A549 (cell line): ENCODE results near the gene MTTP. TPM values are rescaled to one million over a fixed set of nuclear protein-coding genes. Genes with fewer than 3 reads are reported as not detected.
A peak's percentile ranks its signal among the peaks of the same experiment; 100 is the strongest.

Source experiments
- ATAC-seq, 2 experiments: fragments of 200-7000 bp in 1 of 2; fragments of >200 bp in 1 of 2; cut with Nextera tagmentation in 1 of 2; cut with Tn5 transposase in 1 of 2; 3 replicates each; pipeline versions ENCODE4 v1.8.0 to v1.9.1; 2018 to 2020; ENCODE audit warnings: mild to moderate bottlenecking in 1 of 2, moderate library complexity in 1 of 2
- CTCF ChIA-PET: fragments of 300-600 bp; sonication (Branson Sonifier 250); formaldehyde crosslinking; extraction: SDS; loops from one replicate; lab custom pipeline; 2021; ENCODE audit warnings: antibody characterized with exemption, inconsistent platforms; lab: Yijun Ruan, JAX
- POLR2A ChIA-PET: fragments of 350-600 bp; formaldehyde crosslinking; extraction: SDS; loops from one replicate; lab custom pipeline; 2021; ENCODE audit warnings: antibody characterized with exemption, inconsistent platforms; lab: Yijun Ruan, JAX
- DNase-seq, 2 experiments: peaks; one replicate each; pipeline versions ENCODE4 v3.0.0 to v3.0.0-alpha.2; 2011 to 2016; ENCODE audit warnings: low read depth in 1 of 2, low spot score in 1 of 2
- FAIRE-seq: peaks from 2 replicates; lab custom pipeline; 2011; peaks lifted over from hg19 to GRCh38; lab: Jason Lieb, UNC
- H3K27ac ChIP-seq, 2 experiments: fragments of >200 bp; sonication (Bioruptor Twin); formaldehyde crosslinking; 3 replicates each; pipeline ENCODE4 v1.5.1; 2016 to 2017
- H3K4me1 ChIP-seq: fragments of >200 bp; sonication (Bioruptor Twin); formaldehyde crosslinking; 3 replicates; pipeline ENCODE4 v1.6.1; 2016
- H3K4me2 ChIP-seq: fragments of >200 bp; sonication (Bioruptor Twin); formaldehyde crosslinking; 3 replicates; pipeline ENCODE4 v1.6.1; 2016
- H3K4me3 ChIP-seq: fragments of >200 bp; sonication (Bioruptor Twin); formaldehyde crosslinking; 3 replicates; pipeline ENCODE4 v1.5.1; 2016
- H3K9me3 ChIP-seq: fragments of >200 bp; sonication (Bioruptor Twin); formaldehyde crosslinking; 3 replicates; pipeline ENCODE4 v1.6.1; 2016
- ATOH8 ChIP-seq: fragments of 250-450 bp; sonication (Bioruptor Pico); IDR thresholded peaks from 2 replicates; pipeline ENCODE4 v1.5.0; 2020; ENCODE audit warnings: low read depth, mild to moderate bottlenecking, moderate library complexity
- BHLHE40 ChIP-seq: IDR thresholded peaks from 2 replicates; pipeline ENCODE4 v1.6.1; 2012; ENCODE audit warnings: low read depth, low read length, inconsistent platforms
- CBX8 ChIP-seq: fragments of 200-600 bp; sonication (generic); IDR thresholded peaks from 2 replicates; pipeline ENCODE4 v1.6.1; 2016
- CEBPB ChIP-seq, 2 experiments: fragments of >200 bp in 1 of 2; sonication (Bioruptor Twin) in 1 of 2; formaldehyde crosslinking in 1 of 2; IDR thresholded peaks; 2 replicates each; pipeline ENCODE4 v1.6.1; 2012 to 2016
- CHD4 ChIP-seq: fragments of 200-600 bp; sonication (generic); IDR thresholded peaks from 2 replicates; pipeline ENCODE4 v1.6.1; 2016; ENCODE audit warnings: antibody characterized with exemption, mild to moderate bottlenecking, borderline replicate concordance
- E2F6 ChIP-seq: IDR thresholded peaks from 2 replicates; pipeline ENCODE4 v1.6.1; 2012; ENCODE audit warnings: low read depth, borderline replicate concordance
- FOSL2 ChIP-seq, 2 experiments: fragments of 450-650 bp in 1 of 2; fragments of >200 bp in 1 of 2; sonication (Bioruptor Twin) in 1 of 2; formaldehyde crosslinking; IDR thresholded peaks; 2 replicates each; pipeline versions ENCODE4 v1.5.0 to v1.6.1; 2016 to 2020; ENCODE audit warnings: mild to moderate bottlenecking in 1 of 2, moderate library complexity in 1 of 2
- FOXS1 ChIP-seq: fragments of 250-450 bp; sonication (Bioruptor Pico); IDR thresholded peaks from 2 replicates; pipeline ENCODE4 v1.5.0; 2020; ENCODE audit warnings: mild to moderate bottlenecking, moderate library complexity
- GATA3 ChIP-seq: IDR thresholded peaks from 2 replicates; pipeline ENCODE4 v1.6.1; 2012; ENCODE audit warnings: borderline replicate concordance
- HEYL ChIP-seq: fragments of 250-450 bp; sonication (Bioruptor Pico); IDR thresholded peaks from 2 replicates; pipeline ENCODE4 v1.8.0; 2021; ENCODE audit warnings: mild to moderate bottlenecking, moderate library complexity
- JUN ChIP-seq, 2 experiments: fragments of >200 bp; sonication (Bioruptor Twin); formaldehyde crosslinking; IDR thresholded peaks; 2 replicates in 1 of 2; 3 replicates in 1 of 2; pipeline ENCODE4 v1.6.1; 2016 to 2017
- KDM1A ChIP-seq: fragments of 200-600 bp; sonication (generic); IDR thresholded peaks from 2 replicates; pipeline ENCODE4 v1.6.1; 2016; ENCODE audit warnings: low read depth, mild to moderate bottlenecking
- MAX ChIP-seq: IDR thresholded peaks from 2 replicates; pipeline ENCODE4 v1.6.1; 2012
- MYC ChIP-seq: IDR thresholded peaks from 2 replicates; pipeline ENCODE4 v1.6.1; 2012; ENCODE audit warnings: mild to moderate bottlenecking, inconsistent platforms, low read length, improper control_type of control experiment, borderline replicate concordance
- NFE2L2 ChIP-seq: fragments of 150-350 bp; conservative IDR thresholded peaks from 2 replicates; pipeline ENCODE4 v1.6.1; 2014; ENCODE audit warnings: low read length
- PHF8 ChIP-seq: fragments of 200-600 bp; sonication (generic); IDR thresholded peaks from 2 replicates; pipeline ENCODE4 v1.6.1; 2016; ENCODE audit warnings: low read depth, mild to moderate bottlenecking, antibody characterized with exemption, moderate library complexity, borderline replicate concordance
- POLR2A ChIP-seq: IDR thresholded peaks from 2 replicates; pipeline ENCODE4 v1.6.1; 2012; ENCODE audit warnings: mild to moderate bottlenecking, low read length
- POLR2AphosphoS2 ChIP-seq: conservative IDR thresholded peaks from 2 replicates; pipeline ENCODE4 v1.6.1; 2012; ENCODE audit warnings: low read length, improper control_type of control experiment, inconsistent platforms
- RAD21 ChIP-seq, 2 experiments: fragments of >200 bp in 1 of 2; sonication (Bioruptor Twin) in 1 of 2; formaldehyde crosslinking in 1 of 2; IDR thresholded peaks in 1 of 2; conservative IDR thresholded peaks in 1 of 2; 2 replicates in 1 of 2; 3 replicates in 1 of 2; pipeline ENCODE4 v1.6.1; 2012 to 2018; ENCODE audit warnings: inconsistent platforms in 1 of 2
- RCOR1 ChIP-seq: fragments of 150-350 bp; IDR thresholded peaks from 2 replicates; pipeline ENCODE4 v1.6.1; 2014; ENCODE audit warnings: antibody characterized with exemption, low read length, low read depth
- SREBF2 ChIP-seq: fragments of 450-650 bp; IDR thresholded peaks from 2 replicates; pipeline ENCODE4 v1.6.1; 2014; ENCODE audit warnings: mild to moderate bottlenecking, moderate library complexity
- ZFP36 ChIP-seq: fragments of 450-650 bp; IDR thresholded peaks from 2 replicates; pipeline ENCODE4 v1.6.1; 2014; ENCODE audit warnings: borderline replicate concordance; ENCODE audit not compliant: partially characterized antibody
- ZNF302 ChIP-seq: fragments of 250-450 bp; sonication (Bioruptor Pico); IDR thresholded peaks from 2 replicates; pipeline ENCODE4 v1.9.0; 2021; ENCODE audit warnings: inconsistent platforms, mild to moderate bottlenecking, moderate library complexity
- WGBS: methylation state at CpG from one replicate; pipeline ENCODE4 v1.1.6; 2017; ENCODE audit errors: missing lambda C conversion rate; 5-methylcytosine and 5-hydroxymethylcytosine counted together
- polyA plus RNA-seq, 4 experiments: library from polyadenylated mRNA; depleted of rRNA in 3 of 4; stranded (reverse); fragments of >200 nt; fragmentation: RNase III in 1 of 4; extraction: RNeasy Plus Mini Kit Qiagen cat#74134 plus additional on column Dnase treatment in 1 of 4; gene quantifications; 2 replicates in 3 of 4; 3 replicates in 1 of 4; pipeline ENCODE4 v1.2.3, GENCODE V29; 2011 to 2017

Gene MTTP
- polyA plus RNA-seq, 2 of the 4 experiments (the other 2 are of a cell fraction) = 0.03 TPM; not detected in 1

- POLR2A ChIA-PET = no interaction called here
- H3K27ac ChIP-seq = no peak overlapping the region
- FAIRE-seq = no peak
- CTCF ChIA-PET = interaction anchor here (2.7 kb wide), 1 partner anchor 256 kb away, joined by 6 read pairs; no protein-coding TSS in a partner anchor
- TF ChIP-seq ATOH8 (CRISPR knock-in tag) = no peak
- no peak overlapping the region for H3K4me2 ChIP-seq
- no peak for ATAC-seq
- H3K9me3 ChIP-seq = no peaks in the 10 kb centered on the region
- 94% methylated on average over 2 of the region's 2 CpGs for WGBS
- no peak for DNase-seq
- H3K4me1 ChIP-seq = no peaks in the 10 kb centered on the region
- H3K4me3 ChIP-seq = no peak overlapping the region
Observed at GRCh38 chr4:99552872-99553271, 21.8 kb upstream of the MTTP start.

- Histone ChIP-seq H3K4me2 (peak within 1 kb of the TSS; percentile 81), H3K27ac (peak within 1 kb of the TSS; percentile 92 to 95), H3K4me1 (0 out of 3 replicates have a peak, but pooled peaks cover 4% of the 10 kb centered on the region), H3K9me3 (no peaks in the 10 kb centered on the region), H3K4me3 (peak within 1 kb of the TSS; percentile 76)
- WGBS = 2% methylated on average over 36 of the region's 48 CpGs
- peak; percentile 98 to 99 for ATAC-seq
- ChIA-PET POLR2A (interaction anchor here (0.8 to 1.3 kb wide), 10 partner anchors 16 to 634 kb away, joined by 3 to 15 read pairs (median 4); partner anchors contain the start of genes DNAJB14 and LAMTOR3), CTCF (interaction anchor here (1.0 to 3.1 kb wide), 5 partner anchors 12 to 435 kb away, joined by 3 to 33 read pairs (median 3); no protein-coding TSS in a partner anchor)
- peak; percentile 70 to 96 for DNase-seq
- TF ChIP-seq MAX (peak; percentile 66), FOXS1 (CRISPR knock-in tag) (no peak), POLR2A (peak; percentile 22; the same call in 1 of the 2 replicates), CEBPB (IDR thresholded peaks at IDR 0.05) (peak in 1 of 2 experiments; percentile 25; a peak in 1 of 4 replicates), SREBF2 (no peak), JUN (IDR thresholded peaks at IDR 0.05) (peak in 1 of 2 experiments; percentile 44; a peak in 3 of 5 replicates), MYC (peak; percentile 76), PHF8 (peak; percentile 65; the same call in 1 of the 2 replicates)
- no peak for FAIRE-seq
Observed at GRCh38 chr4:99563310-99564186, 11.1 kb upstream of the MTTP start, which contains the start of gene TRMT10A. TSS of gene TRMT10A (minus strand) at chr4:99564039. CDS start at chr4:99559338, 4,701 bp downstream.

GRCh38 chr4:99564921-99565320 is 9.7 kb upstream of the MTTP start:
- H3K9me3 ChIP-seq = no peaks in the 10 kb centered on the region
- no peak for DNase-seq
- no peak for ATAC-seq
- no peak for FAIRE-seq
- no peak overlapping the region; the same call in 2 of the 3 replicates for H3K4me2 ChIP-seq
- no peak overlapping the region for H3K4me3 ChIP-seq
- CTCF ChIA-PET = interaction anchor here (2.2 kb wide), 1 partner anchor 11 kb away, joined by 8 read pairs; no protein-coding TSS in a partner anchor
- no peak for TF ChIP-seq HEYL (CRISPR knock-in tag)
- no peak for TF ChIP-seq FOSL2 (IDR thresholded peaks at IDR 0.05)
- no peak for TF ChIP-seq FOSL2 (CRISPR knock-in tag; IDR thresholded peaks at IDR 0.05)
- no peak for TF ChIP-seq RAD21 (conservative IDR thresholded peaks at IDR 0.05 in 1 of 2, IDR thresholded peaks at IDR 0.05 in 1 of 2)
- TF ChIP-seq RCOR1 = no peak
- TF ChIP-seq CBX8 = no peak
- no peak for TF ChIP-seq CHD4
- no peak for TF ChIP-seq PHF8
- no peak for TF ChIP-seq ZNF302
- no peak for TF ChIP-seq POLR2AphosphoS2
- no peak for TF ChIP-seq CEBPB (IDR thresholded peaks at IDR 0.05)
- no peak for TF ChIP-seq ZFP36
- no peak for TF ChIP-seq FOXS1 (CRISPR knock-in tag)
- no peak for TF ChIP-seq BHLHE40
- TF ChIP-seq JUN (IDR thresholded peaks at IDR 0.05) = no peak
- no peak for TF ChIP-seq ATOH8 (CRISPR knock-in tag)
- no peak for TF ChIP-seq NFE2L2
- TF ChIP-seq KDM1A = no peak
- no peak for TF ChIP-seq E2F6
- no peak for TF ChIP-seq GATA3
- POLR2A ChIA-PET = no interaction called here
- no peak overlapping the region for H3K27ac ChIP-seq
- 0 out of 3 replicates have a peak, but pooled peaks cover 4% of the 10 kb centered on the region for H3K4me1 ChIP-seq
